Measurements from ENCODE around the gene NOXRED1.
"Not testable (repeated sequence)": the region's sequence is repeated elsewhere in the genome, so short reads cannot be mapped to it uniquely, and the experiment has no call there.

NOXRED1 gene
- 0.48 to 0.84 reads per million in 2 donors for total RNA-seq

- no peak for DNase-seq
Observed at GRCh38 chr14:77423423-77423822, at the start of gene NOXRED1. NOXRED1 (minus strand) TSS chr14:77423523; CDS start chr14:77422889, 634 bp downstream.

GRCh38 chr14:77470224-77470870 is 47.0 kb upstream of the NOXRED1 start:
- no peak for DNase-seq

GRCh38 chr14:77469539-77469938 is 46.2 kb upstream of the NOXRED1 start:
- DNase-seq: no peak

GRCh38 chr14:77469067-77469505 is 45.8 kb upstream of the NOXRED1 start:
- DNase-seq: no peak

GRCh38 chr14:77467801-77468200 is 44.5 kb upstream of the NOXRED1 start:
- DNase-seq: no peak

GRCh38 chr14:77459072-77459723 is 35.9 kb upstream of the NOXRED1 start:
- peak; percentile 48 for DNase-seq

GRCh38 chr14:77458249-77458950 is 35.1 kb upstream of the NOXRED1 start:
- no peak for DNase-seq

GRCh38 chr14:77457522-77458248 is 34.4 kb upstream of the NOXRED1 start, which contains the start of the genes AHSA1 and VIPAS39:
AHSA1 (plus strand) TSS chr14:77458093; CDS start chr14:77458190, 97 bp downstream.
VIPAS39 (minus strand) TSS chr14:77457601; CDS start chr14:77454102, 3,499 bp downstream.
- peak; percentile 85 for DNase-seq

- DNase-seq: peak; percentile 5
Observed at GRCh38 chr14:77457115-77457521, 33.8 kb upstream of the NOXRED1 start.

GRCh38 chr14:77455966-77456640 is 32.8 kb upstream of the NOXRED1 start:
- DNase-seq: no peak

- DNase-seq: no peak
Observed at GRCh38 chr14:77442196-77442595, 18.9 kb upstream of the NOXRED1 start.

- no peak for DNase-seq
Observed at GRCh38 chr14:77439861-77440260, 16.5 kb upstream of the NOXRED1 start.

- DNase-seq: no peak
Observed at GRCh38 chr14:77438596-77438995, 15.3 kb upstream of the NOXRED1 start.

- DNase-seq: no peak
Observed at GRCh38 chr14:77436042-77436441, 12.7 kb upstream of the NOXRED1 start.

GRCh38 chr14:77426396-77426795 is 3.1 kb upstream of the NOXRED1 start:
- no peak for DNase-seq

GRCh38 chr14:77424862-77425261 is 1.5 kb upstream of the NOXRED1 start:
- no peak for DNase-seq

GRCh38 chr14:77421201-77421600 is 2.1 kb downstream of the NOXRED1 start:
- DNase-seq: no peak

- no peak for DNase-seq
Observed at GRCh38 chr14:77416836-77417235, 6.5 kb downstream of the NOXRED1 start.

GRCh38 chr14:77416098-77416497 is 7.2 kb downstream of the NOXRED1 start:
- DNase-seq: not testable (repeated sequence)

GRCh38 chr14:77415403-77416030 is 7.8 kb downstream of the NOXRED1 start:
- DNase-seq: not testable (repeated sequence)

GRCh38 chr14:77409131-77409533 is 14.2 kb downstream of the NOXRED1 start:
- no peak for DNase-seq

- no peak for DNase-seq
Observed at GRCh38 chr14:77407158-77407557, 16.2 kb downstream of the NOXRED1 start.
